Mesothelial cell of epicardium (in vitro differentiated cells): ENCODE results near the gene HARBI1. TPM values are rescaled to one million over a fixed set of nuclear protein-coding genes. Genes with fewer than 3 reads are reported as not detected.
A peak's percentile ranks its signal among the peaks of the same experiment; 100 is the strongest.

Source experiments
- DNase-seq, 2 experiments: peaks; one replicate each; pipeline ENCODE4 v3.0.0; 2021; ENCODE audit warnings: low spot score in 2 of 2; ENCODE audit not compliant: unreplicated experiment in 2 of 2
- H3K27ac Mint-ChIP-seq: 2 replicates; pipeline ENCODE4 v1.8.0; 2021; ENCODE audit warnings: mixed read lengths
- H3K27me3 Mint-ChIP-seq: 2 replicates; pipeline ENCODE4 v1.8.0; 2021; ENCODE audit warnings: low read depth, mixed read lengths
- H3K36me3 Mint-ChIP-seq: 2 replicates; pipeline ENCODE4 v1.8.0; 2021; ENCODE audit warnings: mixed read lengths
- H3K4me1 Mint-ChIP-seq: 2 replicates; pipeline ENCODE4 v1.8.0; 2021; ENCODE audit warnings: mixed read lengths
- H3K4me3 Mint-ChIP-seq: 2 replicates; pipeline ENCODE4 v1.8.0; 2021; ENCODE audit warnings: mild to moderate bottlenecking, moderate library complexity, mixed read lengths
- H3K9me3 Mint-ChIP-seq: 2 replicates; pipeline ENCODE4 v1.8.0; 2021; ENCODE audit warnings: mixed read lengths
- CTCF ChIP-seq: fragments of 200-600 bp; sonication (generic); IDR thresholded peaks from one replicate; pipeline ENCODE4 v1.5.0; 2021; ENCODE audit warnings: antibody characterized with exemption; ENCODE audit not compliant: unreplicated experiment
- total RNA-seq: library from RNA; stranded (reverse); gene quantifications from 3 replicates; pipeline ENCODE4 v1.2.1, GENCODE V29; 2021

Gene HARBI1
- total RNA-seq, 1 donor from 2014 or later: 6.3 TPM

- no peak for TF ChIP-seq CTCF
- H3K4me1 Mint-ChIP-seq: peaks cover 13% of the 10 kb centered on the region
- peaks cover 27% of the 10 kb centered on the region for H3K36me3 Mint-ChIP-seq
- H3K9me3 Mint-ChIP-seq: no peaks in the 10 kb centered on the region
- H3K27me3 Mint-ChIP-seq: no peaks in the 10 kb centered on the region
- no peak for DNase-seq
- peak overlapping the region; percentile 20 for H3K4me3 Mint-ChIP-seq
- peak overlapping the region; percentile 95 for H3K27ac Mint-ChIP-seq
Observed at GRCh38 chr11:46649180-46649738, 32.2 kb upstream of the HARBI1 start.

GRCh38 chr11:46643986-46644385, 27.0 kb upstream of the HARBI1 start:
- Mint-ChIP-seq H3K27ac (no peak overlapping the region), H3K9me3 (no peaks in the 10 kb centered on the region), H3K36me3 (peaks cover 30% of the 10 kb centered on the region), H3K4me1 (peaks cover under 1% of the 10 kb centered on the region), H3K4me3 (no peak overlapping the region), H3K27me3 (no peaks in the 10 kb centered on the region)
- no peak for DNase-seq
- TF ChIP-seq CTCF: no peak

GRCh38 chr11:46643531-46643930, 26.5 kb upstream of the HARBI1 start:
- DNase-seq: no peak
- no peak for TF ChIP-seq CTCF
- H3K4me3 Mint-ChIP-seq: no peak overlapping the region
- H3K36me3 Mint-ChIP-seq: peaks cover 31% of the 10 kb centered on the region
- H3K9me3 Mint-ChIP-seq: no peaks in the 10 kb centered on the region
- H3K27ac Mint-ChIP-seq: peak overlapping the region; percentile 22
- no peaks in the 10 kb centered on the region for H3K4me1 Mint-ChIP-seq
- no peaks in the 10 kb centered on the region for H3K27me3 Mint-ChIP-seq

GRCh38 chr11:46642627-46643335, 25.8 kb upstream of the HARBI1 start:
- no peak overlapping the region for H3K4me3 Mint-ChIP-seq
- peaks cover 33% of the 10 kb centered on the region for H3K36me3 Mint-ChIP-seq
- no peak overlapping the region for H3K27ac Mint-ChIP-seq

GRCh38 chr11:46641639-46642038, 24.6 kb upstream of the HARBI1 start:
- H3K27me3 Mint-ChIP-seq: no peaks in the 10 kb centered on the region
- peaks cover 33% of the 10 kb centered on the region for H3K36me3 Mint-ChIP-seq
- no peaks in the 10 kb centered on the region for H3K9me3 Mint-ChIP-seq
- no peaks in the 10 kb centered on the region for H3K4me1 Mint-ChIP-seq
- no peak for DNase-seq
- no peak overlapping the region for H3K27ac Mint-ChIP-seq
- no peak for TF ChIP-seq CTCF
- H3K4me3 Mint-ChIP-seq: no peak overlapping the region

More at GRCh38 chr11:46642627-46643335, 25.8 kb upstream of the HARBI1 start:
- DNase-seq: no peak
- Mint-ChIP-seq H3K9me3 (no peaks in the 10 kb centered on the region), H3K4me1 (no peaks in the 10 kb centered on the region), H3K27me3 (no peaks in the 10 kb centered on the region)
- TF ChIP-seq CTCF: no peak
